ENCODE data around the gene CASKIN1. TPM values are rescaled to one million over a fixed set of nuclear protein-coding genes. Genes with fewer than 3 reads are reported as not detected.

The CASKIN1 gene
- total RNA-seq, 2 donors from 2014 or later = 8.2 to 9.7 TPM

DNA sequence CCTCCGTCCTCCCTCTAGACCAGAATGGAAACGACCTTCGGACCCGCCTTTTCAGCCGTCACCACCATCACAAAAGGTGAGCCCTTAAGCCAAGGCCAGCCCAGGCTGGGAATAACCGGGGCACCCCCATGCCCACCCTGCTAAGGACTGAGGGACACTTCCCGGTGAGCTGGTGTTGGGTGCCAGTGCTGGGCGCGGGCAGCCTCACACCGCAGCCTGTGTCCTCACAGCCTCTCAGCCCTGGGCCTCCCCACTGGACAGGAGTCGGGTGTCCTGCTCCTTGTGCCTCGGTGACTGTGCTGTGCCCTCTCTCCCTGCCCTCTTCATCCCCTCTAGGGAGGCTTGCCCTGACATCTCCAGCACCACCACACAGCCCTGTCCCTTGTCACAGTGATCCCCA, 30.5 kb downstream of the CASKIN1 start:
- H3K9me3 ChIP-seq (ENCODE audit: control insufficient read depth, low read length) = no peaks in the 10 kb centered on the region
- Mint-ChIP-seq H3K36me3 (ENCODE audit: low read depth) (peaks cover 20% of the 10 kb centered on the region), H3K9me3 (no peaks in the 10 kb centered on the region), H3K27me3 (ENCODE audit: insufficient read depth) (no peaks in the 10 kb centered on the region), H3K4me3 (no peak overlapping the region), H3K4me1 (no peaks in the 10 kb centered on the region), H3K27ac (peak overlapping the region; percentile 58)
- TF ChIP-seq, protein P1, sequence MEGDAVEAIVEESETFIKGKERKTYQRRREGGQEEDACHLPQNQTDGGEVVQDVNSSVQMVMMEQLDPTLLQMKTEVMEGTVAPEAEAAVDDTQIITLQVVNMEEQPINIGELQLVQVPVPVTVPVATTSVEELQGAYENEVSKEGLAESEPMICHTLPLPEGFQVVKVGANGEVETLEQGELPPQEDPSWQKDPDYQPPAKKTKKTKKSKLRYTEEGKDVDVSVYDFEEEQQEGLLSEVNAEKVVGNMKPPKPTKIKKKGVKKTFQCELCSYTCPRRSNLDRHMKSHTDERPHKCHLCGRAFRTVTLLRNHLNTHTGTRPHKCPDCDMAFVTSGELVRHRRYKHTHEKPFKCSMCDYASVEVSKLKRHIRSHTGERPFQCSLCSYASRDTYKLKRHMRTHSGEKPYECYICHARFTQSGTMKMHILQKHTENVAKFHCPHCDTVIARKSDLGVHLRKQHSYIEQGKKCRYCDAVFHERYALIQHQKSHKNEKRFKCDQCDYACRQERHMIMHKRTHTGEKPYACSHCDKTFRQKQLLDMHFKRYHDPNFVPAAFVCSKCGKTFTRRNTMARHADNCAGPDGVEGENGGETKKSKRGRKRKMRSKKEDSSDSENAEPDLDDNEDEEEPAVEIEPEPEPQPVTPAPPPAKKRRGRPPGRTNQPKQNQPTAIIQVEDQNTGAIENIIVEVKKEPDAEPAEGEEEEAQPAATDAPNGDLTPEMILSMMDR (conservative IDR thresholded peaks at IDR 0.05) = no peak
- peaks cover 10% of the 10 kb centered on the region for H3K36me3 ChIP-seq (ENCODE audit: control insufficient read depth, insufficient read depth, low read length)
- 93 to 98% methylated on average over 5 to 12 of the region's 12 CpGs for WGBS, 2 experiments (ENCODE audit: insufficient coverage in 1 of 2, insufficient read length in 1 of 2)
- H3K4me1 ChIP-seq (ENCODE audit: control insufficient read depth, insufficient read depth, low read length) = no peaks in the 10 kb centered on the region
- H3K27me3 ChIP-seq (ENCODE audit: control insufficient read depth, insufficient read depth, low read length, poor library complexity, severe bottlenecking) = no peaks in the 10 kb centered on the region
- DNase-seq = no peak
- H3K4me3 ChIP-seq (ENCODE audit: low read length) = no peak overlapping the region
- no peak overlapping the region for H3K27ac ChIP-seq (ENCODE audit: low read depth, low read length)
- no peak overlapping the region for H3K9ac ChIP-seq (ENCODE audit: extremely low read depth, low read length, poor library complexity, severe bottlenecking)

DNA sequence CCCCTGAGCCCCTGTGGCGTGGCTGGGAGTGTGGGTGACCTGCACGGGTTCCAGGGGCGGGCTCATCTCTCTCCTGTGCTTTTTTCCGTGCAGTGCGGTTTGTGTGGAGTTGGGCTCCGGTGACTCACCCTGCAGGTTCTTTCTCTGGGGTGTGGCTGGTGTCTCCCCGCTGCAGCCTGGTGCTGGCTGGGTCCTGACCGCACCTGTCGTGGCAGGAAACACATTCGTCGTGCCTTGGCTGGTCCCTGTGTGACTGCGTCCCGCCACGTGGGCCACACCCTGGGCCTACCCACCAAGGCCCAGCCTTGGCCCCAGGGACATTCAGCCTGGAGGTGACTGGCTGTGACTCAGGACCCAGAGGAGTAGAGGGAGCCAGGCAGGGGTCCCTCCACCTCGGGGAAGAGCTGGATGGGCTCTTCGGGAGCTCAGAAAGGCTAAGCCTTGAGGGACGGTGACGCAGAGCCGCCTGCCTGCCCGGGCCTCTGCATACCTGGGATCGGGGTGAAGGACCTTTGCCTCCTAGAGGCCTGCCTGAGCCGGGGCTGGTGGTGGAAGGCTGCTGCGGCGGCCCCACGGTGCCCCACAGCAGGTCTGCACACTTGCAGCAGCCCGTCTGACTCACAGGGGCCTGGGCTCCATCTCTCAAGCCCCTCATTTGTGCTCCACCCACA, 33.1 kb downstream of the CASKIN1 start:
- no peak for DNase-seq
- Histone ChIP-seq H3K4me3 (ENCODE audit: low read length) (no peak overlapping the region), H3K4me1 (ENCODE audit: control insufficient read depth, insufficient read depth, low read length) (no peaks in the 10 kb centered on the region), H3K9ac (ENCODE audit: extremely low read depth, low read length, poor library complexity, severe bottlenecking) (no peak overlapping the region), H3K27me3 (ENCODE audit: control insufficient read depth, insufficient read depth, low read length, poor library complexity, severe bottlenecking) (no peaks in the 10 kb centered on the region), H3K9me3 (ENCODE audit: control insufficient read depth, low read length) (no peaks in the 10 kb centered on the region), H3K36me3 (ENCODE audit: control insufficient read depth, insufficient read depth, low read length) (no peaks in the 10 kb centered on the region), H3K27ac (ENCODE audit: low read depth, low read length) (no peak overlapping the region)
- no peaks in the 10 kb centered on the region for H3K27me3 Mint-ChIP-seq (ENCODE audit: insufficient read depth)
- H3K27ac Mint-ChIP-seq = no peak overlapping the region
- no peak overlapping the region for H3K4me3 Mint-ChIP-seq
- TF ChIP-seq, protein P1 (conservative IDR thresholded peaks at IDR 0.05) = no peak
- H3K9me3 Mint-ChIP-seq = no peaks in the 10 kb centered on the region
- 85 to 97% methylated on average over 12 to 26 of the region's 26 CpGs for WGBS, 2 experiments (ENCODE audit: insufficient coverage in 1 of 2, insufficient read length in 1 of 2)
- peaks cover 5% of the 10 kb centered on the region for H3K4me1 Mint-ChIP-seq
- peaks cover 18% of the 10 kb centered on the region for H3K36me3 Mint-ChIP-seq (ENCODE audit: low read depth)

DNA sequence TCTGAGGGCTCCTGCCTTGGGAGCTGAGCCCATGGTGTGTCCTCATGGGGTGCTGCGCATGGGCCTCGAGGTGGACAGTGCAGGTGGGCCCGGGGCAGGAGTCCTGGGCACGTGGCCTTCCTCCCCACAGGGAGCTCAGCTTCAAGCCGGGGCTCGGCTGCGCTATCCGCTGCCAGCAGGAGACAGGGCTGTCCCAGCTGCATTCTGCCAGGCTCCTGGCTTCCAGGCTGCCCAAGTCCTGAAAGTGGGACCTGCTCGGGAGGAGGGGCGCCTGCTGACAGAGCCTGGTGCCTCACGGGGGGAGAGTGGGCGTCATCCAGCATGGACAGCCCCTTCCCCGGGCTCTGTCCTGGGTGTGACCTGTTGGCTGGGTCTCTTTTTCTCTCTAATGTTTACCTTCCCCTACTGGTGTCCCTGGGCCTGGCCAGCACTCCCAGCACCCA, 33.7 kb downstream of the CASKIN1 start:
- Mint-ChIP-seq H3K36me3 (ENCODE audit: low read depth) (peaks cover 12% of the 10 kb centered on the region), H3K27me3 (ENCODE audit: insufficient read depth) (no peaks in the 10 kb centered on the region), H3K4me1 (peaks cover 10% of the 10 kb centered on the region), H3K27ac (no peak overlapping the region), H3K9me3 (no peaks in the 10 kb centered on the region), H3K4me3 (no peak overlapping the region)
- H3K36me3 ChIP-seq (ENCODE audit: control insufficient read depth, insufficient read depth, low read length) = no peaks in the 10 kb centered on the region
- TF ChIP-seq, protein P1 (conservative IDR thresholded peaks at IDR 0.05) = no peak
- H3K4me3 ChIP-seq (ENCODE audit: low read length) = no peak overlapping the region
- H3K27me3 ChIP-seq (ENCODE audit: control insufficient read depth, insufficient read depth, low read length, poor library complexity, severe bottlenecking) = no peaks in the 10 kb centered on the region
- DNase-seq = no peak
- no peaks in the 10 kb centered on the region for H3K9me3 ChIP-seq (ENCODE audit: control insufficient read depth, low read length)
- H3K9ac ChIP-seq (ENCODE audit: extremely low read depth, low read length, poor library complexity, severe bottlenecking) = no peak overlapping the region
- no peak overlapping the region for H3K27ac ChIP-seq (ENCODE audit: low read depth, low read length)
- 94 to 98% methylated on average over 12 to 13 of the region's 13 CpGs for WGBS, 2 experiments (ENCODE audit: insufficient coverage in 1 of 2, insufficient read length in 1 of 2)
- H3K4me1 ChIP-seq (ENCODE audit: control insufficient read depth, insufficient read depth, low read length) = peaks cover 5% of the 10 kb centered on the region
